GM12878 (cell line): Measurements from ENCODE around the gene SPRED2.

Source experiments
- ASH2L ChIP-seq: fragments of 300-600, 200-600 bp; sonication (generic); IDR thresholded peaks from 2 replicates; pipeline ENCODE4 v1.6.1; 2017; ENCODE audit warnings: low read depth, mild to moderate bottlenecking, borderline replicate concordance
- CBX3 ChIP-seq: fragments of 200-600 bp; sonication (generic); IDR thresholded peaks from 2 replicates; pipeline ENCODE4 v1.6.1; 2016; ENCODE audit warnings: low read depth, borderline replicate concordance
- CBX5 ChIP-seq: sonication (generic); IDR thresholded peaks from 2 replicates; pipeline ENCODE4 v1.6.1; 2016; ENCODE audit warnings: low read depth, moderate library complexity, mild to moderate bottlenecking, inconsistent platforms
- CEBPB ChIP-seq, 2 experiments: fragments of 150-350 bp in 1 of 2; IDR thresholded peaks; 2 replicates each; pipeline ENCODE4 v1.6.1; 2012 to 2014; ENCODE audit warnings: low read depth in 2 of 2, low read length in 2 of 2, borderline replicate concordance in 1 of 2, inconsistent platforms in 1 of 2
- FOXM1 ChIP-seq: IDR thresholded peaks from 2 replicates; pipeline ENCODE4 v1.6.1; 2012; ENCODE audit warnings: low read depth, mild to moderate bottlenecking, inconsistent platforms, low read length, moderate library complexity
- MEF2B ChIP-seq: fragments of 450-650 bp; IDR thresholded peaks from 2 replicates; pipeline ENCODE4 v1.6.1; 2018; ENCODE audit warnings: mild to moderate bottlenecking, moderate library complexity; ENCODE audit not compliant: partially characterized antibody, poor library complexity, severe bottlenecking
- POLR2A ChIP-seq: IDR thresholded peaks from 2 replicates; pipeline ENCODE4 v1.6.1; 2011; ENCODE audit warnings: low read depth, mild to moderate bottlenecking, low read length
- ZSCAN29 ChIP-seq: fragments of 450-650 bp; IDR thresholded peaks from 2 replicates; pipeline ENCODE4 v1.6.1; 2017; ENCODE audit warnings: mild to moderate bottlenecking, moderate library complexity
- TF ChIP-seq, protein P1 (sequence below): fragments of 450-650 bp; IDR thresholded peaks from 2 replicates; pipeline ENCODE4 v1.6.1; 2017; ENCODE audit warnings: mild to moderate bottlenecking, low read depth, inconsistent platforms; ENCODE audit not compliant: poor library complexity, severe bottlenecking
- TF ChIP-seq, protein P2 (sequence below), 3 experiments: IDR thresholded peaks in 2 of 3; conservative IDR thresholded peaks in 1 of 3; 2 replicates each; pipeline ENCODE4 v1.5.1; 2011; ENCODE audit warnings: low read depth in 3 of 3, low read length in 3 of 3, mild to moderate bottlenecking in 3 of 3, control low read depth in 2 of 3, moderate library complexity in 2 of 3, inconsistent platforms in 1 of 3, mixed read lengths in 1 of 3; ENCODE audit not compliant: control insufficient read depth in 2 of 3, insufficient read depth in 1 of 3; ENCODE audit errors: extremely low read depth in 1 of 3

- TF ChIP-seq FOXM1 (no peak), CBX5 (no peak), ZSCAN29 (no peak), CBX3 (no peak), CEBPB (IDR thresholded peaks at IDR 0.05; ENCODE audit: borderline replicate concordance in 1 of 2, low read depth in 2 of 2, low read length in 2 of 2) (no peak), MEF2B (no peak), POLR2A (no peak), ASH2L (no peak)
- TF ChIP-seq, protein P1, sequence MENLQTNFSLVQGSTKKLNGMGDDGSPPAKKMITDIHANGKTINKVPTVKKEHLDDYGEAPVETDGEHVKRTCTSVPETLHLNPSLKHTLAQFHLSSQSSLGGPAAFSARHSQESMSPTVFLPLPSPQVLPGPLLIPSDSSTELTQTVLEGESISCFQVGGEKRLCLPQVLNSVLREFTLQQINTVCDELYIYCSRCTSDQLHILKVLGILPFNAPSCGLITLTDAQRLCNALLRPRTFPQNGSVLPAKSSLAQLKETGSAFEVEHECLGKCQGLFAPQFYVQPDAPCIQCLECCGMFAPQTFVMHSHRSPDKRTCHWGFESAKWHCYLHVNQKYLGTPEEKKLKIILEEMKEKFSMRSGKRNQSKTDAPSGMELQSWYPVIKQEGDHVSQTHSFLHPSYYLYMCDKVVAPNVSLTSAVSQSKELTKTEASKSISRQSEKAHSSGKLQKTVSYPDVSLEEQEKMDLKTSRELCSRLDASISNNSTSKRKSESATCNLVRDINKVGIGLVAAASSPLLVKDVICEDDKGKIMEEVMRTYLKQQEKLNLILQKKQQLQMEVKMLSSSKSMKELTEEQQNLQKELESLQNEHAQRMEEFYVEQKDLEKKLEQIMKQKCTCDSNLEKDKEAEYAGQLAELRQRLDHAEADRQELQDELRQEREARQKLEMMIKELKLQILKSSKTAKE, result no peak
- TF ChIP-seq, protein P2, sequence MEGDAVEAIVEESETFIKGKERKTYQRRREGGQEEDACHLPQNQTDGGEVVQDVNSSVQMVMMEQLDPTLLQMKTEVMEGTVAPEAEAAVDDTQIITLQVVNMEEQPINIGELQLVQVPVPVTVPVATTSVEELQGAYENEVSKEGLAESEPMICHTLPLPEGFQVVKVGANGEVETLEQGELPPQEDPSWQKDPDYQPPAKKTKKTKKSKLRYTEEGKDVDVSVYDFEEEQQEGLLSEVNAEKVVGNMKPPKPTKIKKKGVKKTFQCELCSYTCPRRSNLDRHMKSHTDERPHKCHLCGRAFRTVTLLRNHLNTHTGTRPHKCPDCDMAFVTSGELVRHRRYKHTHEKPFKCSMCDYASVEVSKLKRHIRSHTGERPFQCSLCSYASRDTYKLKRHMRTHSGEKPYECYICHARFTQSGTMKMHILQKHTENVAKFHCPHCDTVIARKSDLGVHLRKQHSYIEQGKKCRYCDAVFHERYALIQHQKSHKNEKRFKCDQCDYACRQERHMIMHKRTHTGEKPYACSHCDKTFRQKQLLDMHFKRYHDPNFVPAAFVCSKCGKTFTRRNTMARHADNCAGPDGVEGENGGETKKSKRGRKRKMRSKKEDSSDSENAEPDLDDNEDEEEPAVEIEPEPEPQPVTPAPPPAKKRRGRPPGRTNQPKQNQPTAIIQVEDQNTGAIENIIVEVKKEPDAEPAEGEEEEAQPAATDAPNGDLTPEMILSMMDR (IDR thresholded peaks at IDR 0.05 in 2 of 3, conservative IDR thresholded peaks at IDR 0.05 in 1 of 3; ENCODE audit: control insufficient read depth in 2 of 3, extremely low read depth in 1 of 3, insufficient read depth in 1 of 3, low read depth in 3 of 3, low read length in 3 of 3), result no peak
Measured at GRCh38 chr2:65473045-65473444, 40.6 kb upstream of the SPRED2 start.
